PC-3 (cell line): Measurements from ENCODE around the gene PCSK2. TPM values are rescaled to one million over a fixed set of nuclear protein-coding genes. Genes with fewer than 3 reads are reported as not detected.

Source experiments
- ATAC-seq: fragments of 200-7000 bp; cut with Tn5 transposase; 2 replicates; pipeline ENCODE4 v1.9.1; 2020; ENCODE audit warnings: mild to moderate bottlenecking, moderate library complexity
- BruUV-seq: library from RNA; stranded (reverse); fragments of 400-500 nt; replicated peaks from 2 replicates; lab custom pipeline; 2021; lab: Mats Ljungman, UMichigan
- CTCF ChIA-PET: fragments of 300-600 bp; sonication (Branson Sonifier 250); formaldehyde crosslinking; loops from one replicate; lab custom pipeline; 2022; ENCODE audit warnings: antibody characterized with exemption; lab: Charles Lee
- POLR2A ChIA-PET: fragments of 300-600 bp; sonication (Branson Sonifier 250); formaldehyde crosslinking; loops from one replicate; lab custom pipeline; 2022; ENCODE audit warnings: antibody characterized with exemption; ENCODE audit not compliant: unreplicated experiment; lab: Charles Lee
- DNase-seq: peaks from one replicate; pipeline ENCODE4 v3.0.0-alpha.2; 2015
- H2AFZ ChIP-seq: fragments of 300-600 bp; sonication (generic); 2 replicates; pipeline ENCODE4 v1.6.0; 2016; ENCODE audit warnings: antibody characterized with exemption, low read length
- H3F3A ChIP-seq: fragments of 300-600 bp; sonication (generic); one replicate; pipeline ENCODE4 v1.6.0; 2017; ENCODE audit warnings: antibody characterized with exemption, low read length, control low read depth, mild to moderate bottlenecking; ENCODE audit not compliant: unreplicated experiment
- H3K27ac ChIP-seq: fragments of 300-600 bp; sonication (generic); 2 replicates; pipeline ENCODE4 v1.5.1; 2016; ENCODE audit warnings: mild to moderate bottlenecking, low read length
- H3K27me3 ChIP-seq: fragments of 300-600 bp; sonication (generic); 2 replicates; pipeline ENCODE4 v1.6.1; 2016; ENCODE audit warnings: low read length, mixed read lengths
- H3K36me3 ChIP-seq: fragments of 300-600 bp; sonication (generic); 2 replicates; pipeline ENCODE4 v1.6.1; 2016; ENCODE audit warnings: low read depth, mixed run types, low read length, mixed read lengths
- H3K4me1 ChIP-seq: fragments of 300-600 bp; sonication (generic); 2 replicates; pipeline ENCODE4 v1.5.1; 2016; ENCODE audit warnings: low read length; ENCODE audit not compliant: insufficient read depth
- H3K4me2 ChIP-seq: fragments of 300-600 bp; sonication (generic); 2 replicates; pipeline ENCODE4 v1.6.0; 2016; ENCODE audit warnings: low read length
- H3K4me3 ChIP-seq: fragments of 300-600 bp; sonication (generic); 2 replicates; pipeline ENCODE4 v1.5.1; 2016; ENCODE audit warnings: mild to moderate bottlenecking, low read length, mixed read lengths
- H3K79me2 ChIP-seq: fragments of 300-600 bp; sonication (generic); 2 replicates; pipeline ENCODE4 v1.6.1; 2017; ENCODE audit warnings: low read length, mixed read lengths
- H3K9ac ChIP-seq: fragments of 300-600 bp; sonication (generic); 2 replicates; pipeline ENCODE4 v1.6.0; 2016; ENCODE audit warnings: mild to moderate bottlenecking, low read length
- H3K9me2 ChIP-seq: fragments of 300-600 bp; sonication (generic); replicated peaks from 2 replicates; pipeline ENCODE4 v1.6.1; 2016; ENCODE audit warnings: mixed run types, low read length, mixed read lengths
- H3K9me3 ChIP-seq: fragments of 300-600 bp; sonication (generic); 2 replicates; pipeline ENCODE4 v1.6.1; 2016; ENCODE audit warnings: low read length, mixed read lengths
- H4K20me1 ChIP-seq: fragments of 300-600 bp; sonication (generic); 2 replicates; pipeline ENCODE4 v1.6.1; 2016; ENCODE audit warnings: low read length, mixed read lengths
- CTCF ChIP-seq: fragments of 300-600 bp; sonication (generic); conservative IDR thresholded peaks from 2 replicates; pipeline ENCODE4 v1.5.1; 2017; ENCODE audit warnings: antibody characterized with exemption, low read depth, mild to moderate bottlenecking, low read length
- EZH2 ChIP-seq: fragments of 300-600 bp; sonication (generic); IDR thresholded peaks from one replicate; pipeline ENCODE4 v1.6.1; 2017; ENCODE audit warnings: antibody characterized with exemption, mild to moderate bottlenecking, low read length; ENCODE audit not compliant: unreplicated experiment
- EZH2phosphoT487 ChIP-seq: fragments of 300-600 bp; sonication (generic); IDR thresholded peaks from 2 replicates; pipeline ENCODE4 v1.6.1; 2018; ENCODE audit warnings: mild to moderate bottlenecking, antibody characterized with exemption, low read length, borderline replicate concordance
- intact Hi-C: fragments of 100-400 bp; cut with micrococcal nuclease; formaldehyde crosslinking; loops from 2 replicates; pipeline ENCODE4 v1.9.0; 2023
- total RNA-seq: library from RNA; depleted of rRNA; stranded (reverse); fragments of >200 nt; gene quantifications from 2 replicates; pipeline ENCODE4 v1.2.3, GENCODE V29; 2014

The PCSK2 gene
- total RNA-seq, 1 experiment from 2014 or later, result not detected

GRCh38 chr20:17248224-17248623 is 21.4 kb downstream of the PCSK2 start:
- H3K4me3 ChIP-seq, result no peak overlapping the region
- H3K27me3 ChIP-seq, result peaks cover 35% of the 10 kb centered on the region
- no peaks in the 10 kb centered on the region for H3K9me2 ChIP-seq
- TF ChIP-seq CTCF (no peak), EZH2 (no peak)
- ChIA-PET CTCF (no interaction called here), POLR2A (no interaction called here)
- H3F3A ChIP-seq, result no peaks in the 10 kb centered on the region
- H3K27ac ChIP-seq, result no peak overlapping the region
- no peak overlapping the region for H3K4me2 ChIP-seq
- no peak for DNase-seq
- no peaks in the 10 kb centered on the region for H3K9me3 ChIP-seq
- no peaks in the 10 kb centered on the region for H3K79me2 ChIP-seq
- H3K36me3 ChIP-seq, result no peaks in the 10 kb centered on the region
- H3K9ac ChIP-seq, result no peak overlapping the region
- BruUV-seq, result no TSS peak
- no peaks in the 10 kb centered on the region for H3K4me1 ChIP-seq
- no peaks in the 10 kb centered on the region for H4K20me1 ChIP-seq
- no peak for ATAC-seq
- no peak overlapping the region for H2AFZ ChIP-seq
- intact Hi-C loops, result no loop called here

GRCh38 chr20:17262786-17263185 is 35.9 kb downstream of the PCSK2 start:
- no TSS peak for BruUV-seq
- Histone ChIP-seq H3K79me2 (no peaks in the 10 kb centered on the region), H3K36me3 (no peaks in the 10 kb centered on the region), H2AFZ (no peak overlapping the region), H4K20me1 (no peaks in the 10 kb centered on the region), H3K9me3 (no peaks in the 10 kb centered on the region), H3F3A (no peaks in the 10 kb centered on the region), H3K9me2 (no peaks in the 10 kb centered on the region), H3K27me3 (peaks cover 72% of the 10 kb centered on the region), H3K4me3 (no peak overlapping the region), H3K4me1 (no peaks in the 10 kb centered on the region), H3K27ac (no peak overlapping the region), H3K4me2 (no peak overlapping the region), H3K9ac (no peak overlapping the region)
- ATAC-seq (no peak), DNase-seq (no peak)
- intact Hi-C loops, result no loop called here
- TF ChIP-seq EZH2phosphoT487 (no peak), CTCF (no peak), EZH2 (no peak)
- ChIA-PET POLR2A (no interaction called here), CTCF (no interaction called here)

GRCh38 chr20:17273717-17274116 is 46.9 kb downstream of the PCSK2 start:
- H3K36me3 ChIP-seq, result no peaks in the 10 kb centered on the region
- H3K9me3 ChIP-seq, result no peaks in the 10 kb centered on the region
- H3K9me2 ChIP-seq, result no peaks in the 10 kb centered on the region
- no peaks in the 10 kb centered on the region for H3F3A ChIP-seq
- H4K20me1 ChIP-seq, result no peaks in the 10 kb centered on the region
- H3K27ac ChIP-seq, result no peak overlapping the region
- ChIA-PET CTCF (no interaction called here), POLR2A (no interaction called here)
- H3K4me3 ChIP-seq, result no peak overlapping the region
- no peak overlapping the region for H3K4me2 ChIP-seq
- no peak overlapping the region for H3K9ac ChIP-seq
- ATAC-seq, result no peak
- BruUV-seq, result no TSS peak
- no peaks in the 10 kb centered on the region for H3K4me1 ChIP-seq
- DNase-seq, result no peak
- H3K79me2 ChIP-seq, result no peaks in the 10 kb centered on the region
- peaks cover 45% of the 10 kb centered on the region for H3K27me3 ChIP-seq
- no peak overlapping the region for H2AFZ ChIP-seq
- intact Hi-C loops, result no loop called here
- TF ChIP-seq EZH2phosphoT487 (no peak), CTCF (no peak), EZH2 (no peak)
